Stimulated activated CD4-positive, alpha-beta T cell treated with anti-CD3 and anti-CD28 coated beads, Interleukin-15, amount 100 ng/mL, for 48 hours (primary cell): Measurements from ENCODE around the gene MCUB.
"Not testable (repeated sequence)": the region's sequence is repeated elsewhere in the genome, so short reads cannot be mapped to it uniquely, and the experiment has no call there.

ENCODE experiments used
- DNase-seq, 2 donors: peaks; one replicate each; pipeline ENCODE4 v3.0.0-alpha.2; 2020; ENCODE audit warnings: low read depth in 2 of 2

The MCUB gene

DNA sequence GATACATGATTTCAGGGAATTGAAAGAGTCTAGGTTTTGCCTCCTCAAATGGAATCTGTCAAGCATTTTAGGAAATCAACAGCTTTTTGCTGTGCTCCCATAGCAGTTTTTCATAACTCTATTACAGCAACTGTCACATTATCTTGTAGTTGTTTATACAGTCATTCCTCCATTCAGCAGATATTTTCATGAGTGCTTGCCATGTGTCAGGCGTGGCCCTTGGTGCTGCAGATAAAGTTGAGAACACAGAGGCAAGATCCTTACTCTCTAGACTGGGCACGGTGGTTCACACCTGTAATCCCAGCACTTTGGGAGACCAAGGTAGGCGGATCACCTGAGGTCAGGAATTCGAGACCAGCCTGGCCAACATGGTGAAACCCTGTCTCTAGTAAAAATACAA, 67.3 kb downstream of the MCUB start:
- no peak for DNase-seq

DNA sequence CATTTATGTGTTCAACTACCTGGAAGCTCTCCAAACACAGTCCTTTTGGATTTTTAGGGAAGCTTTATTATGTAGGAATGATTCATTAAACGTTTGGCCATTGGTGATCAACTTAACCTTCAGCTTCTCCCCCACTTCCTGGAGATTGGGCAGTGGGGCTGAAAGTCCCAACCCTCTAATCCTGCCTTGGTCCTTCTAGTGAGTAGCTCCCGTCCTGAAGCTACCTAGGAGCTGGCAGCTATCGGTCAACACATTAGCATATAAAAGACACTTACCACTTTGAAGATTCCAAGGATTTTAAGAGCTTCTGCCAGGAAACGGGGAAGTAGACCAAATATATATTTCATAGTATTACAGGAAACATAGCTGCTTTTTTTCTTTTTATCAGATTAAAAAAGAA, 69.7 kb downstream of the MCUB start:
- no peak for DNase-seq

- DNase-seq: no peak
Measured at GRCh38 chr4:109631532-109632108, 71.6 kb downstream of the MCUB start.

DNA sequence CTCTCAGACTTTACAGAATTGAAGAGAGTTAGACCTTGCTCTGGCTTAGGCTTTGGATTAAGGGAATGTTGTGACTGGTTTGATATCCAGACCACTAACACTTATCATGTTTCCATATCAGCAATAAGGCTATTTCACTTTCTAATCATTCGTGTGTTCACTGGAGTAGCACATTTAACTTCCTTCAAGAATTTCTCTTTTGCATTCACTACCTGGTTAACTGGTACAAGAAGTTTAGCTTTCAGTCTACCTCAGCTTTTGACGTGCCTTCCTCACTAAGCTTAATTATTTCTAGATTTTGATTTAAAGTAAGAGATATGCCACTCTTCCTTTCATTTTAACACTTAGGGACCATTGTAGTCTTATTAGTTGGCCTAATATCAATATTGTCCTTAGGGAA, 80.6 kb downstream of the MCUB start:
- no peak for DNase-seq

DNA sequence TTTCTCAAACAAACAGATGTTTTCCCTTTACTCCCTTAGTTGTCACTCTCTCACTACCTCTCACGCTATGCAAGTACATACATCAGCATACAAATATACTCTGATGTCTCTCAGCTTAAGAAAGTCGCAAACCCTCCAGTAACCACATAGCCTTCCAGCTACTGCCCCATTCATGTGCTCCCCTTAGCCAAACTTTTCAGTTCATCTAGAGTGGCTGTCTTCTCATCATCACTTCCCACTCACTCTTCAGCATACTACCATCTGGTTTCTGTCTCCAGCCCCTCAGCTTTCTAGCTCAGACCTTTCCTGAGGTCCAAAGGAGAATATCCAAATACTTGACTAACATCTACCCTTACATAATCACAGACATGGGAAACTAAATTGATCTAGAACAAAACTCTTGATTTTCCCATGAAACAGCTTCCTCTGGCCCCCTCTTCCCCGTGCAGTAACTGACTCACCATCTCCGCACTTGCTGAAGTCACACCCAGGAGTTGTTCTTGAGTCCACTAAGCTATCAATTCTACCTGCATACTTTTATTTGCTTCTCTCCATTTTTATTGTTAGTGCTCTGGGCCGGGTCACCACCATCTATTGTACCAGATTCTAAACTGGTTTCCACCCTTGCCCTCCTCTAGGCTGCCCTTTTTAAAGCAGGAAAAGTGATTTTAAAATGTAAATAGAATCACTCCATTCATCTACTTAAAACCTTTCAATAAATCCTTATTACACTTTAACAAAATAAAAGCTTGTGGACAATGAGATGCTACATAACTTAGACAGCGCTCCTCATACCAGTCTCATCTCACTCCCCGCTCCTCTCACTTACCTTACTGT, 86.0 kb downstream of the MCUB start:
- DNase-seq: no peak

GRCh38 chr4:109648266-109648996, 88.4 kb downstream of the MCUB start:
- DNase-seq: no peak

GRCh38 chr4:109648997-109649575, 89.0 kb downstream of the MCUB start:
- no peak for DNase-seq

DNA sequence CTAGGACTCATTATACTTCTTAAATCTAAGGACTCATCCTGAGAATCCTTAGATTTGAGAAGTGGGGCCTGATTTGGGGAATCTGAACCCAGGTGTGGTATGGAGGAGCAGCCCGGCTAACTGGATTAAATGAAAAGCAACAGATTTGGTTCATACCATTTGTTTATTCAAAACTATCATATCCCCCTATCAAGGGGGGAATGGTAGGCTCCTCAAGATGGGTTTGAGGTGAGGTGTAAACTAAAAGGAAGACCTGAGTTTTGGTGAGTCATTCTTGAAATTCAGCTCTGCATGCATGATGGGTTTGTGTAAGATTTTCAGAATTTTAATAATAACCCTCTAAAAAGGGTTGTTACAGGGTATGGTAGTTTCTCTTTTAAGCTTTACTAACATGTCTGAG, 89.8 kb downstream of the MCUB start:
- DNase-seq: no peak

DNA sequence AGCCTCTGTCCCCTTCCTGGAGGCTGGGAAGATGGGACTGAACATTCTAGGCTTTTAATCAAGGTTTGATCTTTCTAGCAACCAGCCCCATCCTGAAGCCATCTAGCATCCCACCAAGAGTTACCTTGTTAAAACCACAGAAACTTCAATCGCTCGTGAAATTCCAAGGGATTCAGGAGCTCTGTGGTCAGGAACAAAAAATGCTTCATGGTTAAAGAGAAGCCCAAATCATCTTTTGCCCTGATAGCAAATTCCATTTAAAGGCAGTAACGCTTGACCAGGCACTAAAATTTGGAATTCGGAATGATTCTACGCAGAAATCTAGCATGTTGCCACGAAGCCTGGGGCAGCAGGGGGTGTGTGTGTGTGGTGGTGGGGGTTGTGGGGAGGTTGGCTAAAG, 95.3 kb downstream of the MCUB start:
- DNase-seq: no peak

GRCh38 chr4:109657854-109658418, 97.9 kb downstream of the MCUB start:
- no peak for DNase-seq

DNA sequence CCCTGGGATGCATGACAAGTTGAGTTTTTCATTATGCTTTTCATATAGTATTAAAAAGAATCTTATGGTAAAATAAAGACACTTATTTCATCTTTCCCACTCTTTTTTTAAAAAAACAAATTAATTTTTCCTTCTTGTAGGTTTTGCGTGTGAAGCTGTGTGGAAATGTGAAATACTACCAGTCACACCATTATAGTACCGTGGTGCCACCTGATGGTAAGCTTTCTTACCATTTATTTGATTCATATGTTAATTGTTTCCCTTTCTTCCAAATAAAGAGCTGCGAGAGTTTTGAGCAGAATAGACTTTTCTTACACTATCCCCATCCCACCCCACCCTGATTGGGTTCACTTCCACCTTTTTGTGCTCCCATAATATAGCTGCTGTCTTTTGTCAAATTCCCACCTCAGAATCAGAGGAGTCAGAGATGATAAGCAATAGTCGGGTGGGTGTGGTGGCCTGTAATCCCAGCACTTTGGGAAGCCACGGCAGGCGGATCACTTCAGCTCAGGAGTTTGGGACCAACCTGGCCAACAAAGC, 98.9 kb downstream of the MCUB start:
- no peak for DNase-seq

DNA sequence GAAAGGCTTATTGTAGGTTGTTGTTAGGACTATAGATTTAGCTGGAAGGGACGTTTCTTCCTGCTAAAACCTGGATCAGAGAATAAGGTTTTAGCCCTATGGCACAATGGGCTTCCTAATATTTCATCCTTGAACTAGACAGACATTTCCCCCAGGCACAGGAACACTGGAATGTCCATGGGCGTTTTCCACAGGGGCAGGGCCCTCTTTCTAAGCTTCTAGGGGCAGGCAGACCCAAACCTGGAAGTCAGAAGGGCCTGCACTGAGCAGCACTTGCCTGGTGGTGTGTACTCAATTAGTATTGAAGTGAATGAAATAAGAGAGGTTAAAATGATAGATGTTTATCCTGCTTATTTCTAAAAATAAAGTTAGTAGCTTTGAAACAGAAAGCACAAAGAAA, 102.1 kb downstream of the MCUB start:
- DNase-seq: no peak

GRCh38 chr4:109662771-109663170, 102.7 kb downstream of the MCUB start:
- no peak for DNase-seq

DNA sequence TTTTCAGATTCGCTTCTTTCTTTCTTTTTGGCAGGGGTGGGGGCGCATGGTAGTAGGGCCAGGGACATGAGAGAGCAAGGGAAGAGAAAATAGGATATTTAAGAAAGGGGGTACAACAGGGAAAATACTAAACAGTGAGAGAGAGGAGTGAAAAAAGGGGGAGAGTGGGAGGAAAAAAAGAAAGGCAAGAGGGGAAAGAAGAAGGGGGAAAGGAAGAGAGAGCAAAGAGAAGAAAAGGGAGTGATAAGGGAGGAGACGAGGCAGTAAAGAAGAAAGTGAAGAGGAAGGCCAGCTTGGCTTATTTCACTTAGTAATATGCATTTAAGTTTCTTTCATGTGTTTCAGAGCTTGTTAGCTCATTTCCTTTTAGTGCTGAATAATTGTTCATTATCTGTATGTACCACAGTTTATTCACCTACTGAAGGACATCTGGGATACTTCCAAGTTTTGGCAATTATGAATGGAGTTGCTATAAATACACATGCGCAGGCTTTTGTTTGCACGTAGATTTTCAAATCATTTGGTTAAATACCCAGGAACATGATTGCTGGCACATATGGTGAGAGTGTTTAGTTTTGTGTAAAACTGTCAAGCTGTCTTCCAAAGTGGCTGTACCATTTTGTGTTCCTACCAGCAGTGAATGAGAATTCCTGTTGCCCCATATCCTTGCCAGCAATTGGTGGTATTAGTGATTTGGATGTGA, 105.9 kb downstream of the MCUB start:
- no peak for DNase-seq

DNA sequence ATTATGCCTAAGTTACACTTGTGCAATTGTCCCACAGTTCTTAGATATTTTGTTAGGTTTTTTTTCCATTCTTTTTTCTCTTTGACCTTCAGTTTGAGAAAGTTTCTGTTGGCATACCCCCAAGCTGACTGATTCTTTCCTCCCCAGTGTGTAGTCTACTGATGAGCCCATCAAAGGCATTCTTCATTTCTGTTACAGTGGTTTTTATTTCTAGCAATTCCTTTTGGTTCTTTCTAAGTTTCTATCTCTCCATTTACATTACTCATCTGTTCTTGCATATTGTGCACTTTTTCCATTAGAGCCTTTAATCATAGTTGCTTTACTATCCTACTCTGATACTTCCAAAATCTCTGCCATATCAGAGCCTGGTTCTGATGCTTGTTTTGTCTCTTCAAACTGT, 111.3 kb downstream of the MCUB start:
- no peak for DNase-seq

- DNase-seq: no peak
Measured at GRCh38 chr4:109672169-109672930, 112.3 kb downstream of the MCUB start.

- DNase-seq: no peak
Measured at GRCh38 chr4:109673303-109673702, 113.3 kb downstream of the MCUB start.

DNA sequence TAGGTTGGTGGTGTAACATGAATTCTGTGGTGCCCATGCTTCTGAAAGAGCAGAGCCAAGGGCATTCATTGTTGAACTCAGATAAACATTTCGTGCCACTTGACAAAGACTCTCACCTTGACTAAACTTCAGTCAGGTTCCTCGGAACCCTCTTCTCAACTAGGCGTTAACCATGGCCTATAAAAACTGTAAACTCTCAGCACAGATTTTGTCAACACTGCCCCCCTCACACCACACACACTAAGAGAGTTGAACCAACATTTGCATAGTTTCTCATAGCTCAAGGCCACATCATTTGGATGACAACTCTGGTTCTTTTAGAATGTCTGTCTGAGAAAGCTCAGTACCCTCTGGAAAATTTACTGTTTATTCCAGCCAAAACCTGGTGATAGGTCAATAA, 115.1 kb downstream of the MCUB start:
- DNase-seq: no peak

DNA sequence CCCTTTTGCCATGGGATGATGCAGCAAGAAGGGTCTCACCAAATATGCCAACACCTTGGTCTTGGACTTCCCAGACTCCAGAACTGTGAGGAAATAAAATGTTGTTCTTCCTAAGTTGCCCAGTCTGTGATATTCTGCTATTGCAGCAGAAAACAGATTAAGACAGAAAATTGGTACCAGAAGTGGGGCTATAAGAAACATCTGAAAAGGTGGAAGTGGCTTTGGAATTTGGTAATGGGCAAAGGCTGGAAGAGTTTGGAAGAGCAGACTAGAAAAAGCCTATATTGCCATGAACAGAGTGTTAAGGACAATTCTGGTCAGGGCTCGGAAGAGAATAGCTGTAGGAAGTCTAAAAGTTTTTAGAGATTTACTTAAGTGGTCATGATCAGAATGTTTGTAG, 115.8 kb downstream of the MCUB start:
- DNase-seq: no peak

GRCh38 chr4:109676886-109677285, 116.8 kb downstream of the MCUB start:
- DNase-seq: no peak

DNA sequence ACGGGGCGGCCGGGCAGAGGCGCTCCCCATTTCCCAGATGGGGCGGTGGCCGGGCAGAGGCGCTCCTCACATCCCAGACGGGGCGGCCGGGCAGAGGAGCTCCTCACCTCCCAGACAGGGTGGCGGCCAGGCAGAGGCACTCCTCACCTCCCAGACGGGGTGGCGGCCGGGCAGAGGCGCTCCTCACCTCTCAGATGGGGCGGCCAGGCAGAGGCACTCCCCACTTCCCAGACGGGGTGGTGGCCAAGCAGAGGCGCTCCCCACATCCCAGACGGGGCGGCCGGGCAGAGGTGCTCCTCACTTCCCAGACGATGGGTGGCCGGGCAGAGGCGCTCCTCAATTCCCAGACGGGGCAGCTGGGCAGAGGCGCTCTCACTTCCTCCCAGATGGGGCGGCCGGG, 118.4 kb downstream of the MCUB start:
- DNase-seq: not testable (repeated sequence)
